Purkinje cell (primary cell): ENCODE results near the gene CGB2. TPM values are rescaled to one million over a fixed set of nuclear protein-coding genes. Genes with fewer than 3 reads are reported as not detected.

ENCODE experiments used
- polyA plus RNA-seq: library from polyadenylated mRNA; unstranded; fragments of >200 nt; fragmentation: Nextera tagmentation; gene quantifications from 2 replicates; pipeline ENCODE4 v1.2.1, GENCODE V29; 2014

The CGB2 gene
- polyA plus RNA-seq = not detected in 2 replicates

GRCh38 chr19:49031642-49032301, at the start of gene CGB2:
TSS of gene CGB2 (plus strand) at chr19:49031890. CDS start at chr19:49032096, 206 bp downstream.

GRCh38 chr19:48993175-48994034, 38.3 kb upstream of the CGB2 start, which contains the start of the genes GYS1 and RUVBL2:
TSS of gene GYS1 (minus strand) at chr19:48993309. CDS start at chr19:48993112, 197 bp downstream.
TSS of gene RUVBL2 (plus strand) at chr19:48993887. CDS start at chr19:48993912, 25 bp downstream.

GRCh38 chr19:49017041-49017665, 14.5 kb upstream of the CGB2 start, which contains the start of gene LHB:
TSS of gene LHB (minus strand) at chr19:49017091. CDS start at chr19:49017081, 10 bp downstream.

GRCh38 chr19:49024233-49024632, 7.5 kb upstream of the CGB2 start, which contains the start of gene CGB3:
TSS of gene CGB3 (minus strand) at chr19:49024333. CDS start at chr19:49023971, 362 bp downstream.

GRCh38 chr19:49036815-49037214, 5.1 kb downstream of the CGB2 start, which contains the start of gene CGB1:
TSS of gene CGB1 (minus strand) at chr19:49036895. CDS start at chr19:49036711, 184 bp downstream.

GRCh38 chr19:49043548-49043947, 11.9 kb downstream of the CGB2 start, which contains the start of gene CGB5:
TSS of gene CGB5 (plus strand) at chr19:49043848. CDS start at chr19:49044210, 362 bp downstream.

GRCh38 chr19:49049011-49049410, 17.3 kb downstream of the CGB2 start, which contains the start of gene CGB8:
TSS of gene CGB8 (minus strand) at chr19:49049111. CDS start at chr19:49048739, 372 bp downstream.

GRCh38 chr19:49057636-49058234, 26.0 kb downstream of the CGB2 start, which contains the start of gene CGB7:
TSS of gene CGB7 (minus strand) at chr19:49057749. CDS start at chr19:49055375, 2,374 bp downstream.

GRCh38 chr19:49064768-49065611, 33.3 kb downstream of the CGB2 start, which contains the start of gene NTF4:
TSS of gene NTF4 (minus strand) at chr19:49064818. CDS start at chr19:49061997, 2,821 bp downstream.

Other genes starting within 250 kb of the CGB2 start
- 5.8 and 6.6 TPM in 2 replicates for gene BCAT2, start 220.9 kb upstream of the CGB2 start, polyA plus RNA-seq
- 12.4 and 12.5 TPM in 2 replicates for gene HSD17B14, start 195.4 kb upstream of the CGB2 start, polyA plus RNA-seq
- gene PLEKHA4, start 163.3 kb upstream of the CGB2 start, polyA plus RNA-seq = not detected in 2 replicates
- gene PPP1R15A, start 159.5 kb upstream of the CGB2 start, polyA plus RNA-seq = 1.7 TPM in 1 of 2 replicates, not detected in the other
- not detected in 2 replicates for gene TULP2, start 133.1 kb upstream of the CGB2 start, polyA plus RNA-seq
- gene NUCB1, start 131.6 kb upstream of the CGB2 start, polyA plus RNA-seq = 28.0 and 39.6 TPM in 2 replicates
- gene DHDH, start 98.2 kb upstream of the CGB2 start, polyA plus RNA-seq = not detected in 2 replicates
- 1.0 TPM in 1 of 2 replicates, not detected in the other for gene BAX, start 77.0 kb upstream of the CGB2 start, polyA plus RNA-seq
- 471 and 609 TPM in 2 replicates for gene FTL, start 66.6 kb upstream of the CGB2 start, polyA plus RNA-seq
- gene GYS1, start 38.6 kb upstream of the CGB2 start, polyA plus RNA-seq = 1.3 and 1.4 TPM in 2 replicates
- gene RUVBL2, start 38.0 kb upstream of the CGB2 start, polyA plus RNA-seq = 40.7 and 53.3 TPM in 2 replicates
- gene LHB, start 14.8 kb upstream of the CGB2 start, polyA plus RNA-seq = not detected in 2 replicates
- gene CGB3, start 7.6 kb upstream of the CGB2 start, polyA plus RNA-seq = not detected in 2 replicates
- not detected in 2 replicates for gene CGB1, start 5.0 kb downstream of the CGB2 start, polyA plus RNA-seq
- not detected in 2 replicates for gene CGB5, start 12.0 kb downstream of the CGB2 start, polyA plus RNA-seq
- not detected in 2 replicates for gene CGB8, start 17.2 kb downstream of the CGB2 start, polyA plus RNA-seq
- gene CGB7, start 25.9 kb downstream of the CGB2 start, polyA plus RNA-seq = not detected in 2 replicates
- gene NTF4, start 32.9 kb downstream of the CGB2 start, polyA plus RNA-seq = not detected in 2 replicates
- gene KCNA7, start 40.8 kb downstream of the CGB2 start, polyA plus RNA-seq = not detected in 2 replicates
- 6.3 and 7.5 TPM in 2 replicates for gene SNRNP70, start 53.6 kb downstream of the CGB2 start, polyA plus RNA-seq
- 34.2 and 35.7 TPM in 2 replicates for gene LIN7B, start 82.5 kb downstream of the CGB2 start, polyA plus RNA-seq
- 4.2 TPM in 1 of 2 replicates, not detected in the other for gene C19orf73, start 87.3 kb downstream of the CGB2 start, polyA plus RNA-seq
- 1.2 and 9.4 TPM in 2 replicates for gene PPFIA3, start 87.7 kb downstream of the CGB2 start, polyA plus RNA-seq
- gene HRC, start 123.5 kb downstream of the CGB2 start, polyA plus RNA-seq = not detected in 2 replicates
- 0.55 and 2.0 TPM in 2 replicates for gene TRPM4, start 125.9 kb downstream of the CGB2 start, polyA plus RNA-seq